ENCODE measurements around the gene INPP4A.

The INPP4A gene

GRCh38 chr2:98558852-98559530 lies 114.3 kb downstream of the INPP4A start:
- DNase-seq (ENCODE audit: low read depth in 4 of 4, low spot score in 1 of 4), result no peak

- DNase-seq (ENCODE audit: low read depth in 4 of 4, low spot score in 1 of 4), result no peak
Measured at GRCh38 chr2:98559581-98559980, 114.9 kb downstream of the INPP4A start.

- no peak for DNase-seq (ENCODE audit: low read depth in 4 of 4, low spot score in 1 of 4)
Measured at GRCh38 chr2:98560256-98560771, 115.7 kb downstream of the INPP4A start.

GRCh38 chr2:98561018-98561417 lies 116.4 kb downstream of the INPP4A start:
- DNase-seq (ENCODE audit: low read depth in 4 of 4, low spot score in 1 of 4), result no peak

- no peak for DNase-seq (ENCODE audit: low read depth in 4 of 4, low spot score in 1 of 4)
Measured at GRCh38 chr2:98561902-98562695, 117.4 kb downstream of the INPP4A start.

- DNase-seq (ENCODE audit: low read depth in 4 of 4, low spot score in 1 of 4), result no peak
Measured at GRCh38 chr2:98563394-98563793, 118.7 kb downstream of the INPP4A start.

- DNase-seq (ENCODE audit: low read depth in 4 of 4, low spot score in 1 of 4), result no peak
Measured at GRCh38 chr2:98564541-98565132, 120.0 kb downstream of the INPP4A start.

GRCh38 chr2:98565286-98565860 lies 120.7 kb downstream of the INPP4A start:
- DNase-seq (ENCODE audit: low read depth in 4 of 4, low spot score in 1 of 4), result no peak

GRCh38 chr2:98565941-98566340 lies 121.3 kb downstream of the INPP4A start:
- DNase-seq (ENCODE audit: low read depth in 4 of 4, low spot score in 1 of 4), result no peak

- no peak for DNase-seq (ENCODE audit: low read depth in 4 of 4, low spot score in 1 of 4)
Measured at GRCh38 chr2:98568161-98568956, 123.7 kb downstream of the INPP4A start.

- DNase-seq (ENCODE audit: low read depth in 4 of 4, low spot score in 1 of 4), result peak; percentile 57 to 74 (median 64)
Measured at GRCh38 chr2:98569197-98569793, 124.6 kb downstream of the INPP4A start.

GRCh38 chr2:98569915-98570314 lies 125.3 kb downstream of the INPP4A start:
- DNase-seq (ENCODE audit: low read depth in 4 of 4, low spot score in 1 of 4), result no peak

GRCh38 chr2:98570356-98570755 lies 125.7 kb downstream of the INPP4A start:
- DNase-seq (ENCODE audit: low read depth in 4 of 4, low spot score in 1 of 4), result no peak

GRCh38 chr2:98571121-98571701 lies 126.6 kb downstream of the INPP4A start:
- DNase-seq (ENCODE audit: low read depth in 4 of 4, low spot score in 1 of 4), result no peak

GRCh38 chr2:98571796-98572195 lies 127.1 kb downstream of the INPP4A start:
- no peak for DNase-seq (ENCODE audit: low read depth in 4 of 4, low spot score in 1 of 4)

GRCh38 chr2:98572211-98572610 lies 127.6 kb downstream of the INPP4A start:
- no peak for DNase-seq (ENCODE audit: low read depth in 4 of 4, low spot score in 1 of 4)

GRCh38 chr2:98572676-98573075 lies 128.0 kb downstream of the INPP4A start:
- no peak for DNase-seq (ENCODE audit: low read depth in 4 of 4, low spot score in 1 of 4)

- DNase-seq (ENCODE audit: low read depth in 4 of 4, low spot score in 1 of 4), result no peak
Measured at GRCh38 chr2:98573426-98573825, 128.8 kb downstream of the INPP4A start.

- DNase-seq (ENCODE audit: low read depth in 4 of 4, low spot score in 1 of 4), result no peak
Measured at GRCh38 chr2:98576666-98577312, 132.1 kb downstream of the INPP4A start.

GRCh38 chr2:98577313-98577712 lies 132.7 kb downstream of the INPP4A start:
- no peak for DNase-seq (ENCODE audit: low read depth in 4 of 4, low spot score in 1 of 4)
